Activated naive CD4-positive, alpha-beta T cell treated with anti-CD3 and anti-CD28 coated beads, Interleukin-2, amount 50 U/mL, for 16 hours (primary cell): ENCODE measurements around the gene ACVRL1.

Experiments used
- DNase-seq: peaks from one replicate; pipeline ENCODE4 v3.0.0-alpha.2; 2020

The ACVRL1 gene

DNA sequence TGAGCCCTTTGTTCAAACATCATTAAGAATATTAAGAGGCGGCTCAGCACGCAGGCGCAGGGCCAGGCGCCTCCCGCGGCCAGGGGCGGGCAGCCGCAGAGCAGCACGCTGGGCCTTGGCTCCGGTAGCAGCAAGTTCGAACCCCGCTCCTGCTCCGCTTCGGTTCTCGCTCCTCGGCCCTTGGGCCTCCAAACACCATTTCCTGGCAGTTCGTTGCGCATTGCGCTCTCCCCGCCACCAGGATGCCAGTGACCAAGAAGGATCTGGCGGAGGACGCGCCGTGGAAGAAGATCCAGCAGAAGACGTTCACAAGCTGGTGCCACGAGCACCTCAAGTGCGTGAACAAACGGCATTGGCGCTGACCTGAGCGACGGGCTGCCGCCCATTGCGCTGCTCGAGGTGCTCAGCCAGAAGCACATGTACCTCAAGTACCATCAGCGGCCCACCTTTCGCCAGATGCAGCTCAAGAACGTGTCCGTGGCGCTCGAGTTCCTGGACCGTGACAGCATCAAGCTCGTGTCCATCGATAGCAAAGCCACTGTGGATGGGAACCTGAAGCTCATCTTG, 6.9 kb upstream of the ACVRL1 start:
- DNase-seq, result no peak

DNA sequence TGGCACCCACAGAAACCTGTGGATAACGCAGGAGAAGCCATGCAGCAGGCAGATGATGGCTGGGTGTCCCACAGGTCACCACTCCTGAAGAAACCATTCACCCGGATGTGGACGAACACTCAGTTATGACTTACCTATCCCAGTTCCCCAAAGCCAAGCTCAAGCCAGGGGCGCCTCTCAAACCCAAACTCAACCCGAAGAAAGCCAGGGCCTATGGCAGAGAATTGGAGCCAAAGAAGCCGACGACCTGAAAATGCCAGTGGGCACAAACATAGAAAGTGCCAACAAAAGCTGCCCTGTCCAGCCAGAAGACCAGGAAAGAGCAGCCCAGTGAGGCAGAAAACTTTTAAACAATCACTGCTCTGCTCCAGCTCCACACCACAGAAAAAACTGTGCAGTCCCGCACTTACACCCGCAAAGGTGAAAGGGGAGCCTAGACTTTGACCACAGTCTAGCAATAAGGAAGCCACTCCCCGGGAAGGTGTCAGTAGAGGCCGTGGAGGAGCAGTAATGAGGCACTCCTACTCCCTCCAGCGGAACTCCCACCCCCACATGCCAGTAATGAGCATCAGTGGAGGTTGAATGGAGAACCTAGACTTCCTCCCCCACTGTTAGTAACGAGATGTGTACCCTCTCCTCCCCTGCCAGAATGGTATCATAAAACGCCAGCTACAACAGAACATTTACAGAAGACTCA, 6.0 kb upstream of the ACVRL1 start:
- DNase-seq, result no peak

DNA sequence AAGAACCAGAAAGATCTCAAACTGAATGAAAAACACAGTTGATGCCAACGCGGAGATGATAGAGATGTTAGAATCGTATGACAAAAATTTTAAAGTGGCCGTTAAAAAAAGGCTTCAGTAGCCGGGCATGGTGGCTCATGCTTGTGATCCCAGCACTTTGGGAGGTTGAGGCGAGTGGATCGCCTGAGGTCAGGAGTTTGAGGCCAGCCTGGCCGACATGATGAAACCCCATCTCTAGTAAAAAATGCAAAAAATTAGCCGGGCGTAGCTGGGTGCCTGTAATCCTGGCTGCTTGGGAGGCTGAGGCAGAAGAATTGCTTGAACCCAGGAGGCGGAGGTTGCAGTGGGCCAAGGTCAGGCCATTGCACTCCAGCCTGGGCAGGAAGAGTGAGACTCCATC, 5.4 kb upstream of the ACVRL1 start:
- DNase-seq, result no peak

DNA sequence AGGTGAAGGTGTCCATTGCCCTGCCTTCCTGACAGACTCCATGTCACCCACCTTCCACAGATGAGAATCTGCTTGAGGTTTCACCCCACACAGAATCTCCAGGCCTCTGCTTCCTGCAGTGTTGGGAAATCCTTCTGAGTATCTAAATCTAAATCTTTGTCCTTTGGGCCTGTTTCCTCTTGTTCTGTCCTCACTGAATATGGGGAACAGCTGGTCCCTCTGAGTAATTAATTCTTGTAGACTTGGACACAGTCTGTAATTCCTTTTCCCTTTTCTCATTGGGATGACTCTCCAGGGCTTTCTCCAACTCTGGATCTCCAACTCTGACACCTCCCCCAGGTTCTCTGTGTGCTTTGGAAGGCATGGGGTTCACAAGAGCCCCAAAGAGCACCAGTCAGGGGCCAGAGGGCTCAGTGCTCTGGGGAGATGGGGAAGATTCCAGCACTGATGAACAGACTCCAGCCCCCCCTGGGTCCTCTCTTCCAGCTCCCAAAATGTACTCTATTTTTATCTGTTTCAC, 2.3 kb upstream of the ACVRL1 start:
- no peak for DNase-seq

DNA sequence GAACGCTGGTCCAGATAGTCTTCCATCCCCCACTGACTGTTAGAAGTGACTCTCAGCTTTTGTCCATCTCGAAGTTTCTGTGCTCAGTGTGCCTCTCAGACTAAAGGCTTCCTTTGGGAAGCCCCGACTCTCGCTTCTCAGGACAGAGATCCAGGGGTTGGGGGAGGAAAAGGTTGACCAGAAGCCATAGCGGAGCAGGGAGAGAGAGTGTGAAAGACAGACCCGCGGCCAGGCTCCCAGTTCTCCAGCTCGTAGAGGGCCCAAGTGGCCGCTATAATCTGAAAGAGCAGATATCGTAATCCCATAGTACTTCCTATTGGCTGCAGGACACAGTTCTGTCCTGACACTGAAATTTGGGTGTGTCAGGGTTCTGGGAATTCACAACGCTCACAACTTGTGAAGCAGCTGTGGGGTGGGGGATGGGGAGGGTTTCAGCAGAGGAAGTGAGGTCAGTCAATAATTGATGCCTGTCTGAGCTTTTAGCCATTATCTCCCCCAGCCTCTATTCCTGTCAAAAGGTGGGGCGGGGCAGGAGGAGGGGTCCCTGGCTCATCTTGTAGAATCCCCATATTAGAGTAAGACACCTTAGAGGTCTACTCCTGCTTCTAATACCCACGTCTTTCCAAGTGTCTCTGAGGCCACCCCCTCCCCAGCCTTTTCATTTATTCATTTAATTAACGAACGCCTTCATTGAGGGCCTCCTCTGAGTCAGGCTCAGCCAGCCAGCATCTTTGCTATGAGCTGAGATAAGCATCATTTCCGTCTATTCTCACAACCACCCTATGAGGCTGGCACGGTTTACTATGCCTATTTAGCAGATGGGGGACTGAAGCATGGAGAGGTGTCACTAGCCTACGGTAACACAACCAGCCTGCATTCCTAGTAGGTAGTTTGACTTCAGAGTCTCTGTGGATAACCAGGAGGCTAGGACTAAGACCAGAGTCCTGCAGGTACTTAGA, 1.6 kb upstream of the ACVRL1 start:
- DNase-seq, result no peak

DNA sequence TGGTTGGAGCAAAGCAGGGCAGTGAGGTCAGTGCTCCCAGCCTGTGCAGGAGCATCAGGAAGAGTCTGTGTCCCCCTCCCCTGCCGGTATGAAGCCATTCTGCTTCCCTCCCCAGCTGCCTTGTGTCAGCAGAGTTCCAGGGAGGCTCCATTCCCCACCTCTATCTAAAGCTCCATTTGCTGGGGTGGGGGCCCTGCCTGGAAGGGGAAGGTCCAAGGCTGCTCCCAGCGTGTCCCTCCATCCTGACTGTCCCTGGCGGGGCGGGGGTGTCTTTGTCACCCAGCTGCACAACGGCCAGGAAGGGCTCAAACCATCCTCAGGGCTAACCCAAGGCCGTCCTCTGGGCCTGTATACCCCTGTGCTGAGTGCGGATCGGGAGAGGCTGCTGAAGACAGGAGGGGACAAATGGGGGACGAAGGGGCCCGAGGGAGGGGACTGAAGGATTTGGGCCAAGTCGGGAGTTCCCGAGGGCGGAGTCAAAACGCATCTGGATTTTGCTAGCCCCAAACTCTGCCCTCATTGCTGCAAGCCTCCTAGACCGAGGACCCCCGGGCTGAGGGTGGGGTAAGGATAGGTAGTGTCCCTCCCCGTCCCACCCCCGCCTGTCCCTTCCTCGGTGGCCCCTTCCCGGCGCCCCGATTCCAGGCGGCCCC, 748 bp upstream of the ACVRL1 start:
- DNase-seq, result no peak

DNA sequence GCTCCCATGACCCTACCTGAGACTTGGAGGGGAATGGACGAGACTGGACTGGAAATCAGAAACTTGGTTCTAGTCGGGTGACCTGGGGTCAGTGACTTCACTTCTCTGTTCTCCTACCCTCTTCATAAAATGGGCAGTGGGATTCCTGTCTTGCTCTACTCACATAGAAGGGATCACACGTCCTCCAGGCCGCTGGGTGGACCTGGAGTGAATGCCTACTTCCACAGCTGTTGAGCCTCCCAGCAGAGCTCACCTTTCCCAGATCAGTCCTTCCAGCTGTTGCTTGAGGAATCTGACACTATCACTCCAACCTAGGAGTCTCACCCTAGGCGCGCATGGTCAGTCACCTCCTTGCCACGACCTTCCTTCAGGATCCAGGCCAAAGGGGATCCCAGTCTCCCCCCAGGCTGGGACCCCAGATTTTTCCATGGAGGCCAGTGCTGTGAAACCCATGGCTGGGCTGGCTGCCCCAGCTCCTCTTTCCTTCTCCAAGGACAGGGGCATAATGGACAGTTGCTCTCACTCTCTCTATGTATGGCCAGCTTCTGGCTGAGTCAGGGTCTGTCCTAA, 637 bp downstream of the ACVRL1 start:
- no peak for DNase-seq

DNA sequence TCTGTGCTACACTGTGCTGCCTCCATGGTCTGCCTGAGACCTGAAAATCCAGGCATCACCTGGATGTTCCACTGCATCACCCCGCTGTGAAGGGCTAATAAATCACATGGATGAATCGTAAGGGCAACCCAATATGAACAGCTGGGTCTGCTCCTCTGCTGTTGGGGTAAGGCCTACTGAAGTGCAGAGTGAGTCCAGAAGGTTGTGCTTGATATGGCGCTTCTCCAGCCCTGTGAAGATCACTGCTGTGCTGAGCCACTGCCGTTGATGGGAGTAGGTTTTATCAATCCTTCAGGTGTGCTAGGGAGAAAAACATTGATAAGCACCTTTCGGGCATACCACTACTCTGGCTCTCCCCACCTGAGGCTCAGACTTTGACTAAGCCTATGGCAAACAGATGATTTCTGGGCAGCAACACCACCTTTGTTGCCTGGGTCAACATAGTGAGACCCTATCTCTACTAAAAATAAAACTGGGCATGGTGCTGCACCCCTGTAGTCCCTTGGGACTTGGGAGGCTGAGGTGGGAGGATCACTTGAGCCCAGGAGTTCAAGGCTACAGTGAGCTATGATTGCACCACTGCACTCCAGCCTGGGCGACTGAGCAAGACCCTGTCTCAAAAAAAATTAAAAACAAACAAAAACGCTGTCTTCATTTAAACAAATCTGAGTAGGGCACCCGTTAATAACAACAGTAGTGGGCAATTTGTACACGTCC, 1.7 kb downstream of the ACVRL1 start:
- DNase-seq, result no peak

DNA sequence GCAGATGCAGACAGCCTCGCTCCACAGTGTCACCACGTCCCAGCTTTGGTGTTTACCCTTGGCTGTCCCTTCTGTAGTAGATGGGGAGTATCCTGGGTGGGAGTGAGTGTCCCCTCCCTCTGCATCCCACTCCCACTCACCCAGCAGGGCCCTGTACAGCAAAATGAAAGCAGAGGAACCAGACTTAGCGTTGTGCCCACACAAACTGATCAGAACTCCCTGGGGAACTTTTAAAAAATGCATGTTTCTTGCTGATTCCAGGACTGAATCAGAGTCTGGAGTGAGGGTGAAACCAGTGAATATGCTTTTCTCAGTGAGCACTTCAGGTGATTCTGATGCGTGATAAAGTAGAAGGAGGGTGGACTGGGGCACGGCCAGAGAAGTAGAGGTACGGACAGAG, 2.9 kb downstream of the ACVRL1 start:
- DNase-seq, result no peak

DNA sequence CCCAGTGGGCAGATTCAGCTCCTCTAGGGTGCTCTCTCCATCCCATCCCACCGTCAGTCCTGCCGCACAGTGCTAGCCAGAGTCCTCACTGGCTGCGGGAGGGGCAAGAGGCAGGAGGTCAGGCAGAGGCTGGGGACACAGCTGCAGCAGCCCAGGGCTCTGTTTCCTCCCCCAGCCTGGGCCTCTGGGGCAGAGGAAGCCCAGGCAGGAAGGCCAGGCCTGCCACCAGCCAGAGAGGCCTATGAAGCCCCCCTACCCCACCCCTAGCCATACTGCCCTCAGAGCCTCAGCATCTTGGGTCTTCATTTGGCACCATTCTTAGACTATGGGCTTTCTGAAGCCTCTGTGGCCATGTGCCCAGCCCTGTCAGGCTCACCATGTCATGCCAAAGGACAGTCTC, 3.4 kb downstream of the ACVRL1 start:
- DNase-seq, result no peak

DNA sequence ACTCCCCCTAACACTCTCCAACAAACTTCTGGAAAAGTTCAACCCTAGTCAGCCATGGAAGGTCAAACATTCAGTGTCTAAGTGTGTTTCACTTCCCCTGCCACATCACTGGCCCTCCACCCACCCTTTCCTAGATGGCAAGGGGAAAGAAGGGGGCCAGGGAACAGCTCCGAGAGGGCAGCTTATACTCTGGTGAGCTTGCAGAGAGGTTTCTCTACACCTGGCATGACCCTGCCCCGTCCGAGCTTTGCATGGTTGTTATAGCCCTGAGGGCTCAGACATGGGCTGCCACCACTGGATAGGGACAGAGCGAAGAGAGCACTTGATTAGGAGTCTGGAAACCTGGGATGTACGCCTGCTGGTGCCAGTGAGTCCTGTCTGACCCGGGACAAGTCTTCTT, 4.0 kb downstream of the ACVRL1 start:
- DNase-seq, result no peak

DNA sequence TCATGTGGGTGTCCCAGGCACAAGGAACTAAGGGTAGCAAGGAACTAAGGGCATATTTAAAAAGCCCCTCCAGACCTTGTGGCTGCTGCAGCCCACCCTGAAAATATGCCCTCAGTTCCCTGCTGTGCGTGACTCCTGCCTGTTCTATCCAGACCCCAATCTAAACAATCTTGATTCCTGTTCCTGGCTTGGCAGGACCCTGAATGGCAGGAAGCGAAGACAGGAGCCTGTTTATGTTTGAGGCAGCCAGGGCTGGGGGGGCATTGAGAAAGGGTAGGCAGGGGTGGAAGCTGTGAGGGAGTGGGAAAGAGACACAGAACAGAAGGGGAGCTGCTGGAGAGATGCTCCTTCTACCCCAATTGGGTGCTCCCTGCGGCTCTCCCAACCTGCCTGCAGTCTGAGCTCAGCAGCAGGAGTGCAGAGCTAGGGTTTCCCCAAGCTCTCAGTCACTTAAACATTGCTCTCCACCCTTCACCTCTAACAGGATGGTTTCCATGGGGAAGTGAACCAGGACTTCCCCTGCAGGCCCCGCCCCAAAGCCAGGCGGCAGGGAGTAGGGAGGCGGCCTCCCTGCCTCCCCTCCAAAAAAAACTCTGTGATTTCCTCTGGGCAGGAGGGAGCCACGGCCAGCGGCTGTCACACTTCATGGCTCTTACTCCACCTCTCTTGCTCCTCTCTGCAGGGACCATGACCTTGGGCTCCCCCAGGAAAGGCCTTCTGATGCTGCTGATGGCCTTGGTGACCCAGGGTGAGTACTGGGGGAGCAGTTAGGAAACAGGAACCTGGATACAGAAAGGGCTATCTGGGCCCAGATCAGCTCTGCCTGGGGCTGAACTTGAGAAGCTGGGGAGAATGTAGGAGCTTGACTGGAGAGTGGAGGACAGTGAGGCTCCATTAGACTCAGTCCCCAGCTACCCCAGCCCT, 4.7 kb downstream of the ACVRL1 start:
- DNase-seq, result no peak

DNA sequence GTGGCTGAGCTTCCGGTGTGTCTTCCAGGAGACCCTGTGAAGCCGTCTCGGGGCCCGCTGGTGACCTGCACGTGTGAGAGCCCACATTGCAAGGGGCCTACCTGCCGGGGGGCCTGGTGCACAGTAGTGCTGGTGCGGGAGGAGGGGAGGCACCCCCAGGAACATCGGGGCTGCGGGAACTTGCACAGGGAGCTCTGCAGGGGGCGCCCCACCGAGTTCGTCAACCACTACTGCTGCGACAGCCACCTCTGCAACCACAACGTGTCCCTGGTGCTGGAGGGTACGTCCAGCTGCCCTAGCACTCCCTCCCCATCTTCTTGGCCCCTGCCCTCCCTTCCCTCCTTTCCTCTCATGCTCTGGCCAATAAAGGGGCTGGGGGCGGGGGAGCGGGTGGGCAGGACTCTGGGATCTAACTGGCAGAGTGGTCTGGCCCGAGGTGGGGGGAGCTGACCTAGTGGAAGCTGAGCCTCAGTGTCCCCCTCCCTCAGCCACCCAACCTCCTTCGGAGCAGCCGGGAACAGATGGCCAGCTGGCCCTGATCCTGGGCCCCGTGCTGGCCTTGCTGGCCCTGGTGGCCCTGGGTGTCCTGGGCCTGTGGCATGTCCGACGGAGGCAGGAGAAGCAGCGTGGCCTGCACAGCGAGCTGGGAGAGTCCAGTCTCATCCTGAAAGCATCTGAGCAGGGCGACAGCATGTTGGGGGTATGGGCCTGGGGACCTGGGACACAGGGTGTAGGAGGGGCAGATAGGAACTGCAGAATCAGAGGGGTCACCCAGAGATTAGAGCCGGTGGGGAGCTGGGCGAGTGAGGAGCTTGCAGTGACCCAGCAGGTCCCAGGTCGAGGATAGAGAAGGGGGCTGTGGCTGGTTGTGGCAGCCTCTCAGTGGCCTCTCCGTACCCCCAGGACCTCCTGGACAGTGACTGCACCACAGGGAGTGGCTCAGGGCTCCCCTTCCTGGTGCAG, 6.0 kb downstream of the ACVRL1 start:
- DNase-seq, result no peak

DNA sequence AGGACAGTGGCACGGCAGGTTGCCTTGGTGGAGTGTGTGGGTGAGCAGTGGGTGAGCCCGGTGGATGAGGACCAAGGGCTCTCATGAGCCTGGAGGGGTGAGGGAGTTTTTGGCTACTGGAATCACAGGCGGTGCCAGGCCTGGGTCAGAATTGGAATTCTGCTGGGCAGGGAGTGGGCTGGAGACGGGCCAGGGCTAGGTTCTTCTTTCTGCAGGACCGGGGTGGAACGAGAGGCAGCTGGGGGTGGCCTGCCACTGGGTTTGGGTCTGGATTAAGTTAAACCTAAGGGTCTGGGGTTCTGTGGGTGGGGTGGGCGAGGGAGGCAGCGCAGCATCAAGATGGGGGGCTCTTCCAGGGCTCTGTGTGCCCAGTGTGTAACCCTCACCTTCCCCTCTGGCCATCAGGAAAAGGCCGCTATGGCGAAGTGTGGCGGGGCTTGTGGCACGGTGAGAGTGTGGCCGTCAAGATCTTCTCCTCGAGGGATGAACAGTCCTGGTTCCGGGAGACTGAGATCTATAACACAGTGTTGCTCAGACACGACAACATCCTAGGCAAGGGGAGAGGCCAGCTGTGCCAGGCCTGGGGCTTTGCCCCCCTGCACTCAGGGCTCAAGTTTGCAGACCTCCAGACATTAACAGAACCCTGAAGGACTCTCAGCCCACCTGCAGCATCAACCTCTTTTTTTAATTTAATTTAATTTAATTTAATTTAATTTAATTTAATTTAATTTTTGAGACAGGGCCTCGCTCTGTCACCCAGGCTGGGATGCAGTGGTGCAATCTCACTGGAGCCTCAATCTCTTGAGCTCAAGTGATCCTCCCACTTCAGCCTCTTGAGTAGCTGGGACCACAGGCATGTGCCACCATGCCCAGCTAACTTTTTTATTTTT, 7.0 kb downstream of the ACVRL1 start:
- no peak for DNase-seq

DNA sequence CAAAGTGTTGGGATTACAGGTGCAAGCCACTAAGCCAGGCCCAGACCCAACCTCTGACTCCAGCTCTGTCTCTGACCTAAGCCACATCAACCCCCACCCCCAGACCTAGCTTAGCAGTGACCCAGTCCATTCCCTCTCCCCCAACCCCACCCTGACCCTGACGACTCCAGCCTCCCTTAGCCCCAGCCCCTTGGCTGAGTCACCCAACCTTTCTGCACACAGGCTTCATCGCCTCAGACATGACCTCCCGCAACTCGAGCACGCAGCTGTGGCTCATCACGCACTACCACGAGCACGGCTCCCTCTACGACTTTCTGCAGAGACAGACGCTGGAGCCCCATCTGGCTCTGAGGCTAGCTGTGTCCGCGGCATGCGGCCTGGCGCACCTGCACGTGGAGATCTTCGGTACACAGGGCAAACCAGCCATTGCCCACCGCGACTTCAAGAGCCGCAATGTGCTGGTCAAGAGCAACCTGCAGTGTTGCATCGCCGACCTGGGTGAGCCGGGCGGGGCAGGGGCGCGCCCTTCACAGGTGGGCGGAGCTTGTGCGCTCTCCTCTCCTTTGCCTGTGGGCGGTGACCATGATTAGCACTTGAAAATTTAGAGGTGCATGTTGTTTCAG, 7.8 kb downstream of the ACVRL1 start:
- DNase-seq, result no peak

DNA sequence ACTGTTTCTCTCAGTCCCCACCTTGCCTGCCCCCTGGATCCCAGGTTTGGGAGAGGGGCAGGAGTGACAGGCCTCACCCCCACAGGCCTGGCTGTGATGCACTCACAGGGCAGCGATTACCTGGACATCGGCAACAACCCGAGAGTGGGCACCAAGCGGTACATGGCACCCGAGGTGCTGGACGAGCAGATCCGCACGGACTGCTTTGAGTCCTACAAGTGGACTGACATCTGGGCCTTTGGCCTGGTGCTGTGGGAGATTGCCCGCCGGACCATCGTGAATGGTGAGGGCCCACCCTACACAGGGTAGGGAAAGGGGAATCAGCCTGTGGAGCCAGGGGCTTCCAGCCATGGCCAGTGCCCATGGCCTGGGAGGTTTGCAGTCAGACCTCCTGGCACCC, 8.6 kb downstream of the ACVRL1 start:
- DNase-seq, result no peak

DNA sequence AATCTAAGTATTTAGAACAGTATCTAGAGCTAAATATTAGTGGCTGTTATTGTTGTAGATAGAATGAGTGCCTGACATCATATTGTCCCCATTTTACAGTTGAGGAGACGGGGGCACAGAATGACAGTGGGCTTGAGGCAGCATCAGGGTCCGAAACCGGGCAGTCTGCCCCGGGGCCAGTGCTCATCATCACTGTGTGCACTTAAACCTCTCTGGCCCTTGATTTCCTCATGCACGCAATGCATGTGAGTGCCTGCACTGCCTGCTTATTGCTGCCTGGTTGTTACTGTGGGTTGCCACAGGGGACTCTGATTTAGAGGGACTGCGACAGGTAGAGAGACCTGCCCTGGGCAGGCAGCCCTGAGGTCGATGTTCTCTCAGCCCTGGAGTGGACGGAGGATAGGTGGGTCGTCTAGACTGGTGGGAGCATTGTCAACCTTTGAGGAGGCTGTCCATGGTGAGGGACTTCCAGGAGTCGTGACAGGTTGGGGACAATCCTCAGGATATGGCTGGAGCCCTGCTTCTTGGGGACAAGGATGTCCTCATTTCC, 9.8 kb downstream of the ACVRL1 start:
- DNase-seq, result no peak
